HG03460 (cell line): ENCODE data around the gene HHAT.
"Not testable (repeated sequence)": the region's sequence is repeated elsewhere in the genome, so short reads cannot be mapped to it uniquely, and the experiment has no call there.

Source experiments
- ATAC-seq: cut with Tn5 transposase; IDR thresholded peaks from one replicate; pipeline ENCODE4 v1.9.1; 2021; ENCODE audit not compliant: unreplicated experiment

The HHAT gene

DNA sequence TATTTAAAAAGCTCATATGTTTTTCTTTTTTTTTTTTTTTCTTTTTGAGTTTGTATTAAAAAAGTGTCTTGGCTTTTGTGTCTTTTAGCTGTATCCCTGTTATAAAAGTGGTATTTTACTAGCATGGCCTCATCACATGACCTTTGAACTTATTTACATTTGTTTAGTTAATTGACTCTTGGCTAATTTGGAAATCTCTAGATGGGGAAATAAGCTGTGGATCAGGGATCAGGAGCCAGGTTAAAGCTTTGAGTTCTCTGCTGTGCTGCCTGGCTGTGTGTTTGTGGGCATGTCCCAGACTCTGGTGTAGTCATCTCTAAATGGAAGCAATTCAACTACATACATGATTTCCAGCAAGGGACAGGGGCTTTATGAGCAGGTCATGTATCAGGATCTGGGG is 56.5 kb downstream of the HHAT start:
- ATAC-seq = no peak

DNA sequence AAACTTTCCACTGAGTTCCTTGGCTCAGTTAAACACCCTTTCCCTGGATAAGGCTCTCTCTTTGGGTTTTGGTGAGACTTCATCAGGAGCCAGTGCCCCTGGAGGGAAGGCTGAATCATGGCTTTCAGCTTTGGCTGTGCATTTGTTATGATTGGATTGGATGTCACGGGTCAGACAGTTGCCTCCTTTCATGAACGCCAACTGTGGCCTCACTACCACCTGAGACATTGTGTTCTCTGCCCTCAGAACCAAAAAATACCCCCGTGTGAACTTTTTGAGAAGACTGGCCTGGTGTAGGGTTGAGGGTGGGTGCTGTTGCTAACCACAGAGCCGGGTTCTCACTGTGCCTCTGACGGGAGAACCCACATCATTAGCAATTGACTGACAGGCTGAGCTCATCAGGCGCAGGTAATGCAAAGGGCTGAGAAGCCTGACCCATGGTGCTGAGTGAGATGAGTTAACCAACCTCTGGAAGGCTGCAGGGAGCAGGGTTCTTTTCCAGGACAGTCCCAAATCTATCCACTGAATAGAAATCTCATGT is 65.6 kb downstream of the HHAT start:
- ATAC-seq = peak; percentile 49

DNA sequence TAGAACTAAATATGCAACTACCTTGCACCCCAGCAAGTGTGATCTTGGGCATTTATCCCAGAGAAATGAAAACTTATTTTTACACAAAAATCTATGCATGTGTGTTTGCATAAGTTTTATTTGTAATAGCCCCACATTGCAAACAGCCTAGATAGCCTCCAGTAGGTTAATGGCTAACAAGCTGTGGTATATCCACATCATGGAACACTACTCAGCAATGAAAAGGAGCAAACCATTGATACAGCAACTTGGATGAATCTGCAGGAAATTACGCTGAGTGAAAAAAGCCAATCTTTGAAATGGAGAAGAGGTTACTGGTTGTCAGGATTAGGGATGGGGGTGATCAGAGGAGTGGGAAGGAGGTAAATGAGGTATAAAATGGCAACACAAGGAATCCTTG is 67.8 kb downstream of the HHAT start:
- ATAC-seq = no peak

DNA sequence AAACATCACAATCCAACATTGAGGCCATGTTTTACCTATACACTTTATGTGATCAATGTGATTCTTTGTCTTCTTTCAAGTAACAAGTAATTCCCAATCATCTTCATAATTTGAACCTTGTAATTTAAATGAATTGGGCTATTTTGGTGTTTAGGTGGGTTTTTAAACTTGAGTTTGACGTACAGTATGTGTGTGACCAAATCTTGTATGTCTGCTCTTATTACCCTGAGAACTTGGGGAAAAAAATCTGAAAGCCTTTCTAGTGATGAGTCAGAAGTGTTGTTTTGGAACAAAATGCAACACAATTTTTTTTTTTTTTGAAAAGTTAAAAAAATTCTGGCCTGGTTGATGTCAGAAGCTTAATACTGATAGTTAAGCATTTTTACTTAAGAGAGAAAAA is 68.5 kb downstream of the HHAT start:
- no peak for ATAC-seq

DNA sequence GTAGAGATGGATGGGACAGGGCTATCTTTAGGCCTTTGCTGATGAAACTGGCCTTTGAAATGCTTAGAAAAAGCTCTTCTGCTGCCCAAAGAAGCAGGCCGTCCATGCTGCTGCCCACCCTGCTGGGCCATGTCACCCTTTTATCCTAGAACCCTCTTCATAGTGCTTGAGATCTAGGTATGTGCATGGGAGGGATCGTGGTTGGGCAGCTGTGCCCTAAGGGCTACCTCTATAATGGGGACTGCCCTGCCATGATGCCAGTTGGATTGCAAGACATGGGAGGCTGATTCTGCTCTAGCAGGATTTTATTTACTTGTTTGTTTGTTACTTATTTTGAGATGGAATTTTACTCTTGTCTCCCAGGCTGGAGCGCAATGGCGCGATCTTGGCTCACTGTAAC is 69.0 kb downstream of the HHAT start:
- ATAC-seq = no peak

DNA sequence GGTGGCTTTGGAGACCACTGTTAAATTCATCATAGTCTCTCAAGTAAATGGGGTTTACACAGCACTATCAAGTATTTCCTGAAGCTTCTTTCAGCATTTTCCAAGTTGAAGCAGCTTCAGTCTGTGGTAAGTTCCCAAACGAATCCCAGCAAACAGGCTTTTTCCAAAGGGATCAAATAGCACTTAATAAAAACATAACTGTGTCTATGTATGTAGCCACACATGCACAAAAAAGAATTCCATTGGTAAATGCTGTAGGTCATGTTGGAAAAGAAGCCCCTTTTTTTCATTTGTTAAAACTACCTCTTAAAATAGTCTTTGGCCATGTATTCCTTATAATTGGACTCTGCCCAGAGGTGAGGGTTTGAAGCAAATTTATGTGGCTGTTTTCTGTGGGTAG is 69.8 kb downstream of the HHAT start:
- no peak for ATAC-seq

DNA sequence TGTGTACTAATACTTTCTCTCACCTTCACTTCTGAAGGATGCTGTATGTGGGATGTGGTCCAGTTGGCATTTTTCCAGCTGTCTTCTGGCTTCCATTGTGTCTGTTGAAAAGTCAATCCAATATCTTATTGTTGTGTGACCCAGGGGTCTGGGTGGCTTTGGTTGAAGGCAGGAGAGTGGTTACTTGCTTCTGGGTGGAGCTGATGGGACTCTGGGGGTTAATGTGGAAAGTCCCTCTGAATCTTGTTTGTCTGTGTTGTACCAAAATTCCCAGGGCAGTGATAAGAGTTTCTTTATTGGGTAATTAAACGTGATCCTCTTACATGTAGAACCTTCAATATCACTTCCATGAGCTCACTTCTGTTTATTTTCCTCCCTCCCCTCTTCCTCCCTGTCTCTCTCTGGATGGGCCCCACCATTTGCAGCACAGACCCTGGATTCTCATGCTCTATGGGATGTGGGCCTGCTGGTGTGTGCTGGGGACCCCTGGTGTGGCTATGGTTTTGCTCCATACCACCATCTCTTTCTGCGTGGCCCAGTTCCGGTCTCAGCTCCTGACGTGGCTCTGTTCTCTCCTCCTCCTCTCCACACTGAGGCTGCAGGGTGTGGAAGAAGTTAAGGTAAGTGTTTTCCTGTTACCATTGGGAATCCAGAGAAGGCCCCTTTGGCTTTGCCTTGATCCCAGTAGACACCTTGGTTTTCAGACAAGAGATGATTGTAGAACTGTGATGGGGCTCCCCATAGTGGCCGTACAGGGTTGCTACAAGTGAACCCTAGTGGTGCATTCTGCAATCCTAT is 71.5 kb downstream of the HHAT start:
- ATAC-seq = peak; percentile 91

DNA sequence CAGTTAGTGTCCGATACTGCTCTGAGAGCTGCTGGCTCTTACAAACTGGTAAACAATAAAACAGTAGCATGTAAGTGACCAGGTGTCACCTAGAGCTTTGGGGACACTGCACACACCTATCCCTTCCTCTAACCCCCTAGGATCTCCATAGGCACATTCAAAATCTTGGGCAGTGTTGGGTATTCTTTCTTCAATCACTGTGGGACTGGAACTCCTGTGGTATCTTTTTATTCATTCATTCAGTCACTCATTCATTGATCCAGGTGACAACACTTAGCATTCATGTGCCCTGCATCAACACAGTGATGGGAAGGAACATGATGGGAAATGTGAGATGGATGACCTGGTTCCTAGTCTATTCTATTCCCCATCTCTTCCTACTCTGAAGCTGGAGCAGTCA is 73.9 kb downstream of the HHAT start:
- ATAC-seq = no peak

DNA sequence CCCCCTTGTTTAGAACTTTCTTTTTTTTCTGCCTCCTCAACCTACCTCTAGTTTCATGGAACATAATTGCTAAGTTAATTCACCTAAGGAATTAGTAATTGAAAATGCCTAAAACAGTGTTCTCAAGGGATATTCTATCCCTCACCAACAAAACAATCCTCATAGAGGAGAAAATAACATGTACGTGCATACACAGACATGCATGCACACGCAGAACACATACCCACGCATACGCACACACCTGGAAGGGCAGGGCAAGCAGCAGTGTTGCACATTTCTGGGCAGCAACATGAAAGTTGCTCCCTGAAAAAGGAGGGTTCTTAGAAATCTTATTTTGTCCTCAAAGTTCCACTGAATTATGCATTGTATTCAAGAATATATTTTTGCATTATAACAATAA is 76.6 kb downstream of the HHAT start:
- ATAC-seq = no peak

DNA sequence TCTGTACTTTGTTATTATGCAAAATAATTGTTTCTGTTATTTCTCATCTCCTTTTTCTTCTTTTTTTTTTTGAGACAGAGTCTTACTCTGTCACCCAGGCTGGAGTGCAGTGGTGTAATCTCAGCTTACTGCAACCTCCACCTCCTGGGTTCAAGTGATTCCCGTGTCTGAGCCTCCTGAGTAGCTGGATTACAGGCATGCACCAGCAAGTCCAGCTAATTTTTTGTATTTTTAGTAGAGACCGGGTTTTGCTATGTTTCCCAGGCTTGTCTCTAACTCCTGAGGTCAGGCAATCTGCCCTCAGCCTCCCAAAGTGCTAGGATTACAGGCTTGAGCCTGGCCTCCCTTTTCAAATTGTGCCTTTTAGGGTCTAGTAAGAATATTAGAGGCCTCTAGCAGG is 77.6 kb downstream of the HHAT start:
- not testable (repeated sequence) for ATAC-seq

DNA sequence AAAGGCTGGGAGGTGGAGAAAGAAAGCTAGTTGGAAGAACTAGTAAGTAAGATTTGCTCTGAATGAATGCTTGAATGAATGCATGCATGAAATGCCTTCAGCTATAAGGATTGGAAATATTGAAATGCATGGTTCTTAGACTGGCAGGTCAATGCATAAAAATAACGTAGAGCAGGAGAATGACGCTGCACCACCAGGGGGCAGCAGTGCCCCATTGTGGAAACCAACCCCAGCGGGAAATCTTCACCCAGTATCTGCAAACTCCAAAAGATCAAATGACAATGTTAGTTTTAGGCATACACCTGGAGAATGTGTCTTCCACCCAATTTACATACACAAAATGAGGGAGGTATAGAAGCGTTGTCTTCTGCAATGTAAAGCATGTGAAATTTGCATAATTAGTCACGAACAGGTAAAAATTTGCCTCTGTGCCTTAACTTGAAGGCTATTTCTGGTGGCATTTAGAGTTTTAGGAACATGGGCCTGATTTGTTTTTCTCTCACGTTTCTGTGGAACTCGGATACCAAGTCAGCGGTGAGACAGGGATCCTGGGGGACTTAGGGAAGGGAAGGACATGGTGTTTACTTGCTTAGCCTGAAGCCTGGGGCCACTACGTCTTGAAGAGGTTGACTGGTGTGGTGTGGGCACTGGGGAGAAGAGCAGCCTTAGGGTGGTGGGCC is 78.6 kb downstream of the HHAT start:
- ATAC-seq = peak; percentile 77

DNA sequence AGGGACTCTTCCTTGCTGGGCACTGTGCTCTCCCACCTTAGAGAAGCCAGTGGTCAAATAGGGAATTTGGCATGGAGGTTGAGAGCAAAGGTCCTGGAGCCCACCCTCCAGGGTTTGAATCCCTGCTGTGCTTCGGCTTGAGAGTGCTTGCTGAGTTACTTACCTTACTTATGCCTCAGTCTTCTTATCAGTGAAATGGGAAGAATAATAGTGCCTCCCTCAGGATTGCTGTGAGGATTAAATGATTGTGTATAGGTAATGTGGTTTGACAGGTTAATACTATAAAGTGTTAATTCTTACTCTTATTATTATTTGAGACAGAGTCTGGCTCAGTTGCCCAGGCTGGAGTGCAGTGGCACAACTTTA is 79.2 kb downstream of the HHAT start:
- ATAC-seq = no peak

DNA sequence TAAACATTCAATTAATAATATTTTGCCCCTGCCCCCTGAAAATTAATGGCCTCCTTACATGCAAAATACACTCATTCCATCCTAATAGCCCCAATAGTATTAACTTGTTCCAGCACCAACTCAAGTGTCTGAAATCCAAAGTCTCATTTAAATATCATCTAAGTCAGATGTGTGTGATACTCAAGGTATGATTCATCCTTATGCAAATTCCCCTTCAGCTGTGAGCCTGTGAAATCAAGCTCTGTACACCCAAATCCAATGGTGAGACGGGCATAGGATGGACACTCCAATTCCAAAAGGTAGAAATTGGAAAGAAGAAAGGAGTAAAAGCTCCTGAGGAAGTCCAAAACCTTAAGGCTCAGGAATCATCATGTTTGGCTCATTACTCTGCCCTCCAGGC is 83.5 kb downstream of the HHAT start:
- no peak for ATAC-seq

DNA sequence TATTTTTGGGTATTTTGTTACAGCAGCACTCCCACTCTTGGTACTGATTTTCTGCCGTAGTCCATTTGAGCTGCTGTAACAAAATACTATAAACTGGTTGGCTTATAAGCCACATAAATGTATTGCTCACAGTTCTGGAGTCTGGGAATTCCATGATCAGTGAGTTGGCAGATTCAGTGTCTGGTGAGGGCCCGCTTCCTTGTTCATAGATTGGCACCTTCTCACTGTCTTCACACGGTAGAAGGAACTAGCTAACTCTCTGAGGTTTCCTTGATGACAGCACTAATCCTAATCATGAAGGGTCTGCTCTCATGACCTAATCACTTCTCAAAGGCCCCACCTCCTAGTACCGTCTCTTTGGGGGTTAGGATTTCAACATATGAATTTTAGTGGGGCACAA is 85.2 kb downstream of the HHAT start:
- ATAC-seq = no peak

DNA sequence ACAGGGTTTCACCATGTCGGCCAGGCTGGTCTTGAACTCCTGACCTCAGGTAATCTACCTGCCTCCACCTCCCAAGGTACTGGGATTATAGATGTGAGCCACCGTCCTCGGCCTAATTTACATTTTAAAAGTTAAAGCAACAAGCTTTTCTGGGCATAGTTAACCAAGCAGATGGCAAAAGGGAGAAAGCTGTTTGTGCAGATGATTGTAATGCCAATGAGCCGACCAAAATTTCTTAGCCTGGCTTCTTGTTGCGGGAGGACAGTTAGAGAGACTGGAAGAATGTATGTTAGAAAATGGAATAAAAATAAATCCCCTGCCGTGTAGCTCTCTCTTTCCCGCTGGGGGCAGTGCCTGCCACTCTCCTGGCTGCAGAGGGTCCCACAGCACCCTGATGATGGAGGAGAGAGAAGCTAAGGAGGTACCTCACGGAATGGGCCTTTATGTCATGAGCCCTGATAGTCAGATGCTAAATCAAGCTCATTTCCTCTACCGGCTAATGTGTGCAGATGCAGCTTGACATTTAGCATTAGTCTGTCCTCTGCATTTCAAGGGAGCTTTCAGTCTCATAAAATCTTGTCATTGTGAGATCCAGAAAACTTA is 87.2 kb downstream of the HHAT start:
- no peak for ATAC-seq

DNA sequence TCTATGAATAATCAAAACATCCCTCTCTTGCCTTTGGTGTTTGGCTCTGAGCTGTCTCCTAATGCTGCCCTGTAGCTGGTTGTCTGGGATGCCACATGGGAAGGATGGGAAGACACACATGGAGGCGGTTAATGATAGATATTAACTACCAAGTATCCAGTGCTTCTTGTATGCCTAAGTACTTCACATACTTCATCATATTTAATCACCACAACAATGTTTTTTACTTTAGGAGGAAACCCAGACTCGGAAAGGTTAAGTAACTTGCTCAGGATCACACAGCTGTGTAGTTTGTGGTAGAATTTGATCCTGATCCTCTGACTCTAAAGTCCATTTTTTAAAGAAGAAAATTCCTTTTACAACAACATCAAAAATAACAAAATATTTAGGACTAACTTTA is 88.0 kb downstream of the HHAT start:
- no peak for ATAC-seq

DNA sequence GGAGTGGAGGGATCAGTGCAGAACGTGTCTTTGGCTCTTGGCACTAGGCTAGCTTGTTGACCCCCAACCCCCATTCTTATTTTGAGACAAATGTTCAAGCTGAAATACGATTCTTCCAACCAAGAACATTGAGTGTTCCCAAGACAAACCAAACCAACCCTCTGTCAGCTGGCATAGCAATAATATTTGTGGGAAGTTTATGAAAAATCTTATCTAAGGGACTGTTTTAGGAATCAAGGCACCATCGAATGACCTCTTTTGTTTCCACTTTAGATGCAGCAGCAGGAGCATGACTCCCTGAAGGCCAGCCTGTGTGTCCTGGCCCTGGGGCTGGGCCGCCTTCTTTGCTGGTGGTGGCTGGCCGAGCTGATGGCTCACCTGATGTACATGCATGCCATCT is 89.2 kb downstream of the HHAT start:
- no peak for ATAC-seq

DNA sequence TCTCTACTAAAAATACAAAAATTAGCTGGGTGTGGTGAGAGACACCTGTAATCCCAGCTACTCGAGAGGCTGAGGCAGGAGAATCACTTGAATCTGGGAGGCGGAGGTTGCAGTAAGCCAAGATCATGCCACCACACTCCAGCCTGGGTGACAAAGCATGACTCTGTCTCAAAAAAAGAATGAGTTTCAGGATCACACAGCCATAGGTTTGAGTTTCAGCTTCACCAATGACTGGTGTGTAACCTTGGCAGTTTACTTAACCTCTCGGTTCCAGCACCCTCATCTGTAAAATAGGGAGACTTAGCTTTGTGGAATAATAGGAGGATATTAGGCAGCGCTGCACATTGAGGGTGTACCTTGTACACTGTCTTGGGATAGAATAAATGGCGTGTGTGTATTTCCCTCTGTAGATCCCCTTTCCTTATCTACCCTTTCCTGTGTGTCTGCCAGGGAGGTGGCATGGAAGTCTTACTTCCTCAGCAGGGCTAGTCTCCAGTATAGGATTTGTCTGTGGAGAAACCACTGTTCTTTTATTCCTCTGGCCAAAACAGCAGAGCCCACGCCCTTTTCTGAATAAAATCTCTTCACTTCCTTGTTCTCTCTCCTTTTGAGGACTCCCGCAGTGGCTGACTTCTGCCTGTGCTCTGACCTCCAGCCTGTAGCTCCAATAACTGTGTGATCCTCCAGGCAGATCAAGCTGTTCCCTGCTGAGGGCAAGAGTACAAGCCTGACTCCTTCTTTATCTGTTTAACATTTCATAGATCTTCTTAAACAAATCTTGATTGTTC is 90.4 kb downstream of the HHAT start:
- no peak for ATAC-seq

DNA sequence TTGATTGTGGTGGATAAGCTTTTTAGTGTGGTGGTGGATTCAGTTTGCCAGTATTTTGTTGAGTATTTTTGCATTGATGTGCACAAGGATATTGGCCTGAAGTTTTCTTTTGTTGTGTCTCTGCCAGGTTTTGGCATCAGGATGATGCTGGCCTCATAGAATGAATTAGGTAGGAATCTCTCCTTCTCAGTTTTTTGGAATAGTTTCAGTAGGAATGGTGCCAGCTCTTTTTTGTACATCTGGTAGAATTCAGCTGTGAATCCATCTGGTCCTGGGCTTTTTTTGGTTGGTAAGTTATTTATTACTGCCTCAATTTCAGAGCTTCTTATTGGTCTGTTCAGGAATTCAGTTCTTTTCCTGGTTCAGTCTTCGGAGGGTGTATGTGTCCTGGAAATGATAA is 98.0 kb downstream of the HHAT start:
- ATAC-seq = not testable (repeated sequence)

DNA sequence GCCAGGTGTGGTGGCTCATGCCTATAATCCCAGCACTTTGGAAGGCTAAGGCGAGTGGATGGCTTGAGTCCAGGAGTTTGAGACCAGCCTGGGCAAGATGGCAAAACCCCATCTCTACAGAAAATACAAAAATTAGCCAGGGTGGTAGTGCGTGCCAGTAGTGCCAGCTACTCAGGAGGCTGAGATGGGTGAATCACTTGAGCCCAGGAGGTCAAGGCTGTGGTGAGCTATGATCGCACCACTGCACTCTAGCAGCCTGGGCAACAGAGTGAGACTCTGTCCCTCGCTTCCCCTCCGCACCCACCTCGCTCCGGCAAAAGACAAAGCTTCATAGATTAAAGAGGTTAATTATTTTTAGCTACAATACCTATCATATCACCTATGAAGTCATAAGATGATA is 100.0 kb downstream of the HHAT start:
- ATAC-seq = no peak

DNA sequence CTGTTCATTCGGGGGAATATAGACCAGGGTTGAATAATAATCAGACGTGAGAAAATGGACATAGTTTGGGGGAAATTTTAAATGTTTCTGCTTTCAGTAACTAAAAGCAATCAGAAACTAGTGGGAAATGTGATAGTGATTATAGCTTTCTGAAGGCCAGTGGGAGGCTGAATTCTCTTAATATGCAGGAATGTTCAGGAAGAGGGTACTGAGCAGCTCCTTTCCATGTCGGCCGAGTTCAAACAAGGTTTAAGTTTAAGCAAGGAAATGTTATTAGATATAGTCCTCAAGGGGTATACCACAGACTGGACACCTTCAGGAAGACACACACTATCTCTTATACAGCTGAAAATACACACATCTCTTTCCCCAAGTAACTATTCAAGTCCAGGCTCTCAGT is 105.5 kb downstream of the HHAT start:
- ATAC-seq = no peak
